Body of pancreas (tissue), 4 donors: Measurements from ENCODE around the gene MYL3. TPM values are rescaled to one million over a fixed set of nuclear protein-coding genes. Genes with fewer than 3 reads are reported as not detected.

Experiments used
- ATAC-seq: fragments of 150-250 bp; one replicate; pipeline ENCODE4 v1.9.1; 2016
- DNase-seq, 4 donors: peaks; one replicate each; pipeline ENCODE4 v3.0.0-alpha.2; 2019
- H3K27ac ChIP-seq, 4 donors: fragments of 200-600 bp; sonication (generic); 1 replicate in 3 of 4; 2 replicates in 1 of 4; pipeline versions ENCODE4 v1.5.1 to v1.6.1; 2016 to 2019; ENCODE audit warnings: mild to moderate bottlenecking in 1 of 4, mixed read lengths in 1 of 4, moderate library complexity in 1 of 4
- H3K27me3 ChIP-seq, 2 donors: fragments of 200-600 bp; sonication (generic); one replicate each; pipeline ENCODE4 v1.6.0; 2016; ENCODE audit warnings: mild to moderate bottlenecking in 1 of 2
- H3K36me3 ChIP-seq, 2 donors: fragments of 200-600 bp; sonication (generic); replicated peaks in 1 of 2; 2 replicates each; pipeline ENCODE4 v1.5.1; 2016; ENCODE audit warnings: low read depth in 2 of 2; ENCODE audit not compliant: insufficient read depth in 1 of 2
- H3K4me1 ChIP-seq: fragments of 200-600 bp; sonication (generic); one replicate; pipeline ENCODE4 v1.6.0; 2016
- H3K4me3 ChIP-seq, 2 donors: fragments of 200-600 bp; sonication (generic); 1 replicate in 1 of 2; 2 replicates in 1 of 2; pipeline ENCODE4 v1.5.1; 2016 to 2019
- H3K9me3 ChIP-seq, 3 donors: fragments of 200-600 bp; sonication (generic); 1 replicate in 2 of 3; 2 replicates in 1 of 3; pipeline ENCODE4 v1.5.1; 2016
- CTCF ChIP-seq, 7 experiments: fragments of 450-650 bp in 4 of 7; fragments of 200-600 bp in 3 of 7; sonication (generic) in 3 of 7; IDR thresholded peaks; one replicate each; pipeline ENCODE4 v1.5.1; 2016 to 2019; ENCODE audit warnings: antibody characterized with exemption in 7 of 7
- POLR2A ChIP-seq, 3 donors: fragments of 450-650 bp; IDR thresholded peaks; one replicate each; pipeline ENCODE4 v1.6.1; 2016; ENCODE audit warnings: antibody characterized with exemption in 3 of 3, mild to moderate bottlenecking in 2 of 3
- WGBS, 2 donors: methylation state at CpG; one replicate each; pipeline ENCODE4 v1.1.5; 2017; 5-methylcytosine and 5-hydroxymethylcytosine counted together
- intact Hi-C: fragments of 100-400 bp; cut with DNase I; formaldehyde crosslinking; loops from one replicate; pipeline ENCODE4 v1.15.1; 2023
- total RNA-seq, 2 donors: library from RNA; depleted of rRNA; stranded (reverse); fragments of >200 nt; gene quantifications; one replicate each; pipeline ENCODE4 v1.1.0, GENCODE V29; 2016

Gene MYL3
- total RNA-seq, 2 donors from 2014 or later: 10.4 TPM; not detected in 1

GRCh38 chr3:46844397-46844796 is 18.8 kb downstream of the MYL3 start:
- TF ChIP-seq POLR2A (IDR thresholded peaks at IDR 0.05): no peak
- TF ChIP-seq CTCF (IDR thresholded peaks at IDR 0.05): no peak
- Histone ChIP-seq H3K27ac (no peak overlapping the region), H3K9me3 (peaks cover 0 to 11% (median 0%) of the 10 kb centered on the region in 3 donors), H3K36me3 (no peaks in the 10 kb centered on the region), H3K4me3 (no peak overlapping the region), H3K4me1 (peaks cover 17% of the 10 kb centered on the region), H3K27me3 (no peaks in the 10 kb centered on the region)
- intact Hi-C loops: no loop called here
- WGBS, 2 donors: 81 to 85% methylated on average over 3 of the region's 3 CpGs
- no peak for ATAC-seq
- DNase-seq: no peak

GRCh38 chr3:46843508-46843907 is 19.7 kb downstream of the MYL3 start:
- H3K36me3 ChIP-seq: no peaks in the 10 kb centered on the region
- H3K27me3 ChIP-seq: no peaks in the 10 kb centered on the region
- WGBS, 2 donors: 95 to 96% methylated on average over 3 of the region's 3 CpGs
- no peak overlapping the region for H3K27ac ChIP-seq
- intact Hi-C loops: no loop called here
- no peak for DNase-seq
- peaks cover 17% of the 10 kb centered on the region for H3K4me1 ChIP-seq
- H3K4me3 ChIP-seq: no peak overlapping the region
- no peak for ATAC-seq
- TF ChIP-seq POLR2A (IDR thresholded peaks at IDR 0.05) (no peak), CTCF (IDR thresholded peaks at IDR 0.05) (no peak)
- peaks cover 0 to 11% (median 0%) of the 10 kb centered on the region in 3 donors for H3K9me3 ChIP-seq

GRCh38 chr3:46840491-46840890 is 22.8 kb downstream of the MYL3 start:
- H3K27me3 ChIP-seq: no peaks in the 10 kb centered on the region
- no peak overlapping the region for H3K4me3 ChIP-seq
- ATAC-seq (no peak), DNase-seq (no peak)
- H3K36me3 ChIP-seq: no peaks in the 10 kb centered on the region
- H3K27ac ChIP-seq: no peak overlapping the region
- intact Hi-C loops: no loop called here
- 95 to 96% methylated on average over 1 of the region's 1 CpG for WGBS, 2 donors
- peaks cover 8% of the 10 kb centered on the region for H3K4me1 ChIP-seq
- TF ChIP-seq POLR2A (IDR thresholded peaks at IDR 0.05): no peak
- TF ChIP-seq CTCF (IDR thresholded peaks at IDR 0.05): no peak
- peaks cover 0 to 11% (median 0%) of the 10 kb centered on the region in 3 donors for H3K9me3 ChIP-seq

GRCh38 chr3:46838301-46838700 is 24.9 kb downstream of the MYL3 start:
- no peak for ATAC-seq
- H3K9me3 ChIP-seq: peaks cover 0 to 11% (median 0%) of the 10 kb centered on the region in 3 donors
- H3K4me1 ChIP-seq: peaks cover 6% of the 10 kb centered on the region
- no peak overlapping the region for H3K27ac ChIP-seq
- intact Hi-C loops: no loop called here
- no peaks in the 10 kb centered on the region for H3K36me3 ChIP-seq
- no peak for TF ChIP-seq CTCF (IDR thresholded peaks at IDR 0.05)
- no peak for TF ChIP-seq POLR2A (IDR thresholded peaks at IDR 0.05)
- no peak for DNase-seq
- H3K4me3 ChIP-seq: no peak overlapping the region
- 65 to 68% methylated on average over 2 of the region's 2 CpGs for WGBS, 2 donors
- H3K27me3 ChIP-seq: no peaks in the 10 kb centered on the region

- Histone ChIP-seq H3K9me3 (no peaks in the 10 kb centered on the region), H3K36me3 (no peaks in the 10 kb centered on the region), H3K27me3 (no peaks in the 10 kb centered on the region), H3K4me1 (peaks cover 6% of the 10 kb centered on the region), H3K4me3 (no peak overlapping the region), H3K27ac (no peak overlapping the region)
- DNase-seq: no peak
- intact Hi-C loops: no loop called here
- ATAC-seq: peak; percentile 27
- WGBS, 2 donors: 83 to 90% methylated on average over 4 of the region's 4 CpGs
- TF ChIP-seq CTCF (IDR thresholded peaks at IDR 0.05): no peak
- TF ChIP-seq POLR2A (IDR thresholded peaks at IDR 0.05): no peak
Observed at GRCh38 chr3:46835491-46835890, 27.8 kb downstream of the MYL3 start.
